HEK293 (cell line): ENCODE measurements around the gene PXDC1.

Source experiments
- ATF2 ChIP-seq: fragments of 450-650 bp; formaldehyde crosslinking; IDR thresholded peaks from 2 replicates; pipeline ENCODE4 v1.5.1; 2016; ENCODE audit warnings: missing biosample characterization, missing genetic modification characterization, low read depth
- CTCF ChIP-seq: fragments of 450-650 bp; formaldehyde crosslinking; IDR thresholded peaks from 2 replicates; pipeline ENCODE4 v1.5.1; 2016; ENCODE audit warnings: missing biosample characterization, missing genetic modification characterization
- SP7 ChIP-seq: fragments of 450-650 bp; formaldehyde crosslinking; IDR thresholded peaks from 2 replicates; pipeline ENCODE4 v1.5.1; 2016; ENCODE audit warnings: missing biosample characterization, missing genetic modification characterization
- TCF7L2 ChIP-seq: IDR thresholded peaks from 2 replicates; pipeline ENCODE4 v1.6.1; 2011; ENCODE audit warnings: low read depth, mild to moderate bottlenecking, inconsistent platforms, low read length, moderate library complexity, borderline replicate concordance
- ZNF112 ChIP-seq: fragments of 450-650 bp; formaldehyde crosslinking; IDR thresholded peaks from 2 replicates; pipeline ENCODE4 v1.5.0; 2017; ENCODE audit warnings: missing biosample characterization, missing genetic modification characterization
- ZNF350 ChIP-seq: fragments of 450-650 bp; formaldehyde crosslinking; IDR thresholded peaks from 2 replicates; pipeline ENCODE4 v1.5.0; 2017; ENCODE audit warnings: missing biosample characterization, mild to moderate bottlenecking, missing genetic modification characterization
- ZNF654 ChIP-seq: fragments of 450-650 bp; formaldehyde crosslinking; IDR thresholded peaks from 2 replicates; pipeline ENCODE4 v1.5.1; 2016; ENCODE audit warnings: low read depth, missing biosample characterization, missing genetic modification characterization
- ZNF776 ChIP-seq: fragments of 450-650 bp; formaldehyde crosslinking; IDR thresholded peaks from 2 replicates; pipeline ENCODE4 v1.5.0; 2017; ENCODE audit warnings: missing biosample characterization, missing genetic modification characterization, borderline replicate concordance
- ZNF791 ChIP-seq: fragments of 450-650 bp; formaldehyde crosslinking; IDR thresholded peaks from 2 replicates; pipeline ENCODE4 v1.5.1; 2016; ENCODE audit warnings: missing biosample characterization, missing genetic modification characterization

GRCh38 chr6:3723966-3724365, 27.5 kb downstream of the PXDC1 start:
- no peak for TF ChIP-seq ZNF791
- no peak for TF ChIP-seq ZNF654
- no peak for TF ChIP-seq SP7 (tag by site-specific recombination)
- no peak for TF ChIP-seq CTCF (tag by site-specific recombination)
- TF ChIP-seq ZNF350: no peak
- TF ChIP-seq ZNF112: no peak
- TF ChIP-seq TCF7L2: no peak
- no peak for TF ChIP-seq ATF2 (tag by site-specific recombination)
- no peak for TF ChIP-seq ZNF776 (tag by site-specific recombination)
